CD14-positive monocyte (primary cell): ENCODE results near the gene RAB11FIP4. TPM values are rescaled to one million over a fixed set of nuclear protein-coding genes. Genes with fewer than 3 reads are reported as not detected.

Experiments
- DNase-seq, 3 donors: peaks; one replicate each; pipeline ENCODE4 v3.0.0-alpha.2; 2011 to 2022
- H2AFZ ChIP-seq: 2 replicates; pipeline ENCODE4 v1.6.0; 2012; ENCODE audit warnings: mild to moderate bottlenecking, low read depth, low read length, inconsistent platforms; ENCODE audit not compliant: insufficient read depth, poor library complexity, severe bottlenecking
- H3K27ac ChIP-seq, 2 donors: 1 replicate in 1 of 2; 2 replicates in 1 of 2; pipeline ENCODE4 v1.5.1; 2012 to 2013; ENCODE audit warnings: low read length in 2 of 2, control low read depth in 1 of 2, inconsistent platforms in 1 of 2, low read depth in 1 of 2, mild to moderate bottlenecking in 1 of 2
- H3K27me3 ChIP-seq, 2 donors: one replicate each; pipeline versions ENCODE4 v1.6.0 to v1.6.1; 2011 to 2013; ENCODE audit warnings: low read length in 2 of 2; ENCODE audit not compliant: control insufficient read depth in 2 of 2, insufficient read depth in 2 of 2
- H3K36me3 ChIP-seq, 2 donors: replicated peaks in 1 of 2; 1 replicate in 1 of 2; 2 replicates in 1 of 2; pipeline versions ENCODE4 v1.5.1 to v1.6.1; 2012 to 2013; ENCODE audit warnings: low read length in 2 of 2, control low read depth in 1 of 2, inconsistent platforms in 1 of 2, mild to moderate bottlenecking in 1 of 2; ENCODE audit not compliant: insufficient read depth in 2 of 2, control insufficient read depth in 1 of 2
- H3K4me1 ChIP-seq, 2 donors: 1 replicate in 1 of 2; 2 replicates in 1 of 2; pipeline versions ENCODE4 v1.5.1 to v1.6.1; 2012 to 2013; ENCODE audit warnings: low read length in 2 of 2, control low read depth in 1 of 2, inconsistent platforms in 1 of 2, mild to moderate bottlenecking in 1 of 2, moderate library complexity in 1 of 2; ENCODE audit not compliant: insufficient read depth in 2 of 2, control insufficient read depth in 1 of 2
- H3K4me2 ChIP-seq: replicated peaks from 2 replicates; pipeline ENCODE3; 2012; ENCODE audit warnings: low read length, moderate library complexity, mild to moderate bottlenecking; ENCODE audit not compliant: poor library complexity, severe bottlenecking; ENCODE audit errors: extremely low read depth
- H3K4me3 ChIP-seq, 3 experiments: fragments of 200-600 bp in 1 of 3; sonication (generic) in 1 of 3; replicated peaks in 1 of 3; 1 replicate in 2 of 3; 2 replicates in 1 of 3; pipeline ENCODE4 v1.5.1; 2011 to 2013; ENCODE audit warnings: low read length in 3 of 3, mild to moderate bottlenecking in 3 of 3, control low read depth in 2 of 3, low read depth in 2 of 3, inconsistent platforms in 1 of 3, moderate library complexity in 1 of 3
- H3K79me2 ChIP-seq: 2 replicates; pipeline ENCODE4 v1.6.0; 2012; ENCODE audit warnings: mild to moderate bottlenecking, control low read depth, inconsistent platforms, low read length, moderate library complexity; ENCODE audit not compliant: insufficient read depth
- H3K9ac ChIP-seq: 2 replicates; pipeline ENCODE4 v1.6.0; 2017; ENCODE audit warnings: low read length, mild to moderate bottlenecking; ENCODE audit not compliant: insufficient read depth, poor library complexity, severe bottlenecking
- H3K9me3 ChIP-seq, 2 donors: replicated peaks in 1 of 2; 1 replicate in 1 of 2; 2 replicates in 1 of 2; pipeline versions ENCODE4 v1.5.1 to v1.6.1; 2012 to 2013; ENCODE audit warnings: low read length in 2 of 2, control low read depth in 1 of 2; ENCODE audit not compliant: control insufficient read depth in 1 of 2, insufficient read depth in 1 of 2
- H4K20me1 ChIP-seq: 2 replicates; pipeline ENCODE4 v1.6.0; 2012; ENCODE audit warnings: mild to moderate bottlenecking, low read length, control low read depth, moderate library complexity; ENCODE audit not compliant: insufficient read depth
- H3K27ac Mint-ChIP-seq, 7 donors: one replicate each; pipeline ENCODE4 v1.8.0; 2020; ENCODE audit warnings: mild to moderate bottlenecking in 7 of 7, mixed read lengths in 7 of 7, moderate library complexity in 6 of 7, inconsistent platforms in 2 of 7
- H3K27me3 Mint-ChIP-seq, 3 donors: one replicate each; pipeline ENCODE4 v1.8.0; 2021 to 2022; ENCODE audit warnings: low read depth in 3 of 3, mild to moderate bottlenecking in 3 of 3, mixed read lengths in 3 of 3, moderate library complexity in 3 of 3, inconsistent platforms in 1 of 3
- H3K36me3 Mint-ChIP-seq, 2 donors: one replicate each; pipeline ENCODE4 v1.8.0; 2020; ENCODE audit warnings: mixed read lengths in 2 of 2, inconsistent platforms in 1 of 2, mild to moderate bottlenecking in 1 of 2
- H3K4me1 Mint-ChIP-seq: one replicate; pipeline ENCODE4 v1.8.0; 2020; ENCODE audit warnings: mild to moderate bottlenecking, mixed read lengths
- H3K4me3 Mint-ChIP-seq, 2 donors: one replicate each; pipeline ENCODE4 v1.8.0; 2020; ENCODE audit warnings: mild to moderate bottlenecking in 2 of 2, mixed read lengths in 2 of 2, moderate library complexity in 1 of 2
- H3K9me3 Mint-ChIP-seq, 7 donors: one replicate each; pipeline ENCODE4 v1.8.0; 2020 to 2022; ENCODE audit warnings: mixed read lengths in 7 of 7, mild to moderate bottlenecking in 6 of 7, moderate library complexity in 6 of 7, inconsistent platforms in 2 of 7
- CTCF ChIP-seq: fragments of 200-600 bp; IDR thresholded peaks from one replicate; pipeline ENCODE4 v1.8.0; 2022; ENCODE audit warnings: antibody characterized with exemption, mild to moderate bottlenecking
- WGBS: methylation state at CpG from one replicate; pipeline ENCODE4 v1.1.5; 2013; ENCODE audit warnings: missing lambda C conversion rate; ENCODE audit not compliant: insufficient coverage; 5-methylcytosine and 5-hydroxymethylcytosine counted together
- intact Hi-C, 2 donors: fragments of 100-400 bp; cut with micrococcal nuclease; formaldehyde crosslinking; loops; one replicate each; pipeline versions ENCODE4 v1.15.0 to v1.15.1; 2023
- polyA plus RNA-seq, 3 donors: library from polyadenylated mRNA; depleted of rRNA in 1 of 3; unstranded in 2 of 3; stranded (reverse) in 1 of 3; fragments of 300-500 nt in 2 of 3; fragments of >200 nt in 1 of 3; fragmentation: Illumina TruSeq in 2 of 3; gene quantifications; 1 replicate in 2 of 3; 2 replicates in 1 of 3; pipeline ENCODE4 v1.2.3, GENCODE V29; 2012 to 2021

Gene RAB11FIP4
- polyA plus RNA-seq, 3 donors, result 10.4 to 21.9 (median 16.2) TPM

DNA sequence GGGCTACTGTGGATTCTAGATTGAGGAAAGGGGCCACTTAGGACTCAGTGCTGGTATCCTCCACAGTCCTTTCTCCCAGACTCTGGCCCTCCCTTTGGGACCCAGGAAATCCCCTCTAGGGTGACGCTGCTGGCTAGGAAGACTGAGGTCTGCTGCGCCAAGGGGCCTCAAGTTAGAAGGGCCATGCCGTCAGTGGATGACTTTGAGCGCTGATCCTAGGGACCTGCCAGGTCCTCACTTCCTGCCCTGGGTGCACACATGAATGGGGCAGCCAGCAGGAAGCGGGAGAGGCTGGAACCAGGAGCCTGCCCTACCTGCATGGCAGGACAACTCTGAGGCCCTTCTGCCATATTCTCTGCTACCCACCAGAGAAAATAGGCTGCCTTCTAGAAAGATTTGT, 145.0 kb downstream of the RAB11FIP4 start:
- no peak overlapping the region for H3K27ac ChIP-seq
- WGBS, result 84% methylated on average over 5 of the region's 5 CpGs
- no peaks in the 10 kb centered on the region for H4K20me1 ChIP-seq
- Mint-ChIP-seq H3K27me3 (peaks cover 2 to 11% (median 5%) of the 10 kb centered on the region in 3 donors), H3K4me3 (no peak overlapping the region), H3K36me3 (peaks cover 19 to 23% of the 10 kb centered on the region in 2 donors), H3K9me3 (peaks cover 0 to 2% (median 0%) of the 10 kb centered on the region in 7 donors), H3K27ac (no peak overlapping the region), H3K4me1 (peaks cover 5% of the 10 kb centered on the region)
- no peaks in the 10 kb centered on the region for H3K9me3 ChIP-seq
- no peak overlapping the region for H3K9ac ChIP-seq
- H3K4me2 ChIP-seq, result no peak overlapping the region
- intact Hi-C loops, result no loop called here
- no peak for DNase-seq
- H3K79me2 ChIP-seq, result no peaks in the 10 kb centered on the region
- no peak overlapping the region for H3K4me3 ChIP-seq
- no peaks in the 10 kb centered on the region for H3K27me3 ChIP-seq
- no peaks in the 10 kb centered on the region for H3K4me1 ChIP-seq
- no peak overlapping the region for H2AFZ ChIP-seq
- H3K36me3 ChIP-seq, result peaks cover under 1 to 13% of the 10 kb centered on the region in 2 donors
- TF ChIP-seq CTCF, result no peak

DNA sequence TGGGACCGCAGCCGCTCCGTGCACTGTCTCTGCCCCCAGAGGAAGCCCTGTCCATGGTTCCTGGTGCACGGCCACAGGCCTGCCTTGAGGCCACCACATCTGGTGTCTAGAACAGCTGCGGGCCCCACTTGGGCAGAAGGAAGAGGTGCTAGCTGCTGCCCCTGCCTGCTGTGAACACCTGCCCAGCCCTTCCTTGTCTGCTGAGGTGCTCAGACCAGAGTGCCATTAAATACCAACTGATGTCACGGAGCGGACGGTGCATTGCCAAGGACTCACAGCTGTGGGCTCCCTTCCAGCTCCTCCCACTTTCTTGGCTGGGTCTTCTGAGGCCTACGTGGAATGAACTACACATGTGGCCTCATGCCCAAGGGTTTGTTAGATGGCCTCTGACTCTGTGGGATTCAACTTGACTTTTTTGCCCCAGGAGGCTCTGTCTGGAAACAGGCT, 146.1 kb downstream of the RAB11FIP4 start:
- Histone ChIP-seq H3K9me3 (no peaks in the 10 kb centered on the region), H3K36me3 (peaks cover 0 to 2% of the 10 kb centered on the region in 2 donors), H3K4me3 (no peak overlapping the region), H3K4me2 (no peak overlapping the region), H2AFZ (no peak overlapping the region), H3K79me2 (no peaks in the 10 kb centered on the region), H4K20me1 (no peaks in the 10 kb centered on the region), H3K4me1 (no peaks in the 10 kb centered on the region), H3K27me3 (no peaks in the 10 kb centered on the region), H3K27ac (no peak overlapping the region), H3K9ac (no peak overlapping the region)
- no peak for DNase-seq
- peaks cover 2 to 11% (median 4%) of the 10 kb centered on the region in 3 donors for H3K27me3 Mint-ChIP-seq
- H3K9me3 Mint-ChIP-seq, result peaks cover 0 to 2% (median 0%) of the 10 kb centered on the region in 7 donors
- TF ChIP-seq CTCF, result no peak
- no peak overlapping the region for H3K4me3 Mint-ChIP-seq
- intact Hi-C loops, result no loop called here
- no peak overlapping the region for H3K27ac Mint-ChIP-seq
- peaks cover 8 to 12% of the 10 kb centered on the region in 2 donors for H3K36me3 Mint-ChIP-seq
- WGBS, result 65% methylated on average over 9 of the region's 9 CpGs
- peaks cover 5% of the 10 kb centered on the region for H3K4me1 Mint-ChIP-seq
